Middle frontal gyrus (tissue), 1 donor: ENCODE results near the gene CTNND1.
"Not testable (repeated sequence)": the region's sequence is repeated elsewhere in the genome, so short reads cannot be mapped to it uniquely, and the experiment has no call there.

Experiments
- DNase-seq: peaks from one replicate; pipeline ENCODE4 v3.0.0-alpha.2; 2015; ENCODE audit warnings: low spot score; ENCODE audit errors: extremely low spot score

Gene CTNND1

GRCh38 chr11:57761301-57762234 lies at the start of gene CTNND1:
Gene CTNND1 (plus strand): TSS chr11:57761802. CDS start chr11:57791479, 29,677 bp downstream.
- DNase-seq: peak; percentile 86

GRCh38 chr11:57712256-57713150 lies 49.1 kb upstream of the CTNND1 start, which contains the start of gene TMX2:
Gene TMX2 (plus strand): TSS chr11:57712593. CDS start chr11:57712619, 26 bp downstream.
- peak; percentile 96 for DNase-seq

GRCh38 chr11:57713835-57714234 lies 47.8 kb upstream of the CTNND1 start:
- no peak for DNase-seq

GRCh38 chr11:57716726-57717125 lies 44.9 kb upstream of the CTNND1 start:
- DNase-seq: not testable (repeated sequence)

- no peak for DNase-seq
Observed at GRCh38 chr11:57727185-57727584, 34.4 kb upstream of the CTNND1 start.

- no peak for DNase-seq
Observed at GRCh38 chr11:57728829-57729228, 32.8 kb upstream of the CTNND1 start.

- DNase-seq: no peak
Observed at GRCh38 chr11:57729479-57729878, 32.1 kb upstream of the CTNND1 start.

GRCh38 chr11:57732661-57733060 lies 28.9 kb upstream of the CTNND1 start:
- no peak for DNase-seq

- DNase-seq: no peak
Observed at GRCh38 chr11:57735619-57736298, 25.8 kb upstream of the CTNND1 start.

- peak; percentile 92 for DNase-seq
Observed at GRCh38 chr11:57741132-57742086, 20.2 kb upstream of the CTNND1 start, which contains the start of gene SELENOH. Gene SELENOH (plus strand): TSS chr11:57741491. CDS start chr11:57741596, 105 bp downstream.

GRCh38 chr11:57742087-57742452 lies 19.5 kb upstream of the CTNND1 start:
- no peak for DNase-seq

- no peak for DNase-seq
Observed at GRCh38 chr11:57744357-57744756, 17.2 kb upstream of the CTNND1 start.

- DNase-seq: no peak
Observed at GRCh38 chr11:57745206-57745605, 16.4 kb upstream of the CTNND1 start.

- DNase-seq: no peak
Observed at GRCh38 chr11:57746920-57747319, 14.7 kb upstream of the CTNND1 start.

GRCh38 chr11:57751176-57751575 lies 10.4 kb upstream of the CTNND1 start:
- DNase-seq: no peak

- no peak for DNase-seq
Observed at GRCh38 chr11:57751676-57752253, 9.8 kb upstream of the CTNND1 start, which contains the start of gene BTBD18. Gene BTBD18 (minus strand): TSS chr11:57751819. CDS start chr11:57751188, 631 bp downstream.

- no peak for DNase-seq
Observed at GRCh38 chr11:57752954-57753353, 8.6 kb upstream of the CTNND1 start.

- no peak for DNase-seq
Observed at GRCh38 chr11:57758174-57758573, 3.4 kb upstream of the CTNND1 start.

GRCh38 chr11:57762235-57762861 lies 746 bp downstream of the CTNND1 start:
- DNase-seq: no peak
